IgD-negative memory B cell (primary cell): ENCODE data around the gene CNR2. TPM values are rescaled to one million over a fixed set of nuclear protein-coding genes. Genes with fewer than 3 reads are reported as not detected.

ENCODE experiments used
- H3K27ac Mint-ChIP-seq, 3 donors: one replicate each; pipeline ENCODE4 v1.8.0; 2020 to 2022; ENCODE audit warnings: mild to moderate bottlenecking in 3 of 3, mixed read lengths in 3 of 3, moderate library complexity in 1 of 3
- H3K27me3 Mint-ChIP-seq: one replicate; pipeline ENCODE4 v1.8.0; 2021; ENCODE audit warnings: mixed read lengths
- H3K36me3 Mint-ChIP-seq: one replicate; pipeline ENCODE4 v1.8.0; 2020; ENCODE audit warnings: mild to moderate bottlenecking, mixed read lengths
- H3K4me1 Mint-ChIP-seq, 3 donors: one replicate each; pipeline ENCODE4 v1.8.0; 2020 to 2022; ENCODE audit warnings: mixed read lengths in 3 of 3, mild to moderate bottlenecking in 1 of 3
- H3K4me3 Mint-ChIP-seq, 4 donors: one replicate each; pipeline ENCODE4 v1.8.0; 2020 to 2022; ENCODE audit warnings: mild to moderate bottlenecking in 4 of 4, mixed read lengths in 4 of 4, moderate library complexity in 3 of 4
- H3K9me3 Mint-ChIP-seq, 3 donors: one replicate each; pipeline ENCODE4 v1.8.0; 2020 to 2021; ENCODE audit warnings: mixed read lengths in 3 of 3, mild to moderate bottlenecking in 1 of 3
- polyA plus RNA-seq: library from polyadenylated mRNA; unstranded; fragments of 300-500 nt; fragmentation: Illumina TruSeq; gene quantifications from one replicate; pipeline ENCODE4 v1.2.3, GENCODE V29; 2021

The CNR2 gene
- polyA plus RNA-seq, 1 donor from 2014 or later: 52.1 TPM

DNA sequence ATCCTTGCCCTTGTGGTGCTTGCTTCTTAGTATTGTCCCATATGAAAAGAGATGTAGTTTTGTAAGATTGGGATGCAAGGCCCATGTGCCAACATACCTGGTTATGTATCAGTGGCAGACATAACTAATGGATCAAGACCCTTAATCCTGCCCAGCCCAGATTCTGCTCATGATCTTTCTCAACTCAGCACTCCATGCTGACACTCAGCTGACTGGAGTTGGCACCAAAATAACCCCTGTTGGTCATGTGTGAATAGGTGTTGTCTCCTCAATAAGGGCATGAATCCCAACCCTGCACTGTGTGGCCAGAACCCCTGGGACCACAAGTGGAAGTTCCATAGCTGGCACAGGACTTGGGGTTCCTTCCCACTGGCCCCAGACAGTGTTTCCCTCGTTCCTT, 13.9 kb upstream of the CNR2 start:
- Mint-ChIP-seq H3K4me3 (no peak overlapping the region), H3K36me3 (no peaks in the 10 kb centered on the region), H3K9me3 (no peaks in the 10 kb centered on the region), H3K27me3 (no peaks in the 10 kb centered on the region), H3K27ac (peak overlapping the region in 1 of 3 donors; percentile 25), H3K4me1 (peaks cover 11 to 16% (median 13%) of the 10 kb centered on the region in 3 donors)

DNA sequence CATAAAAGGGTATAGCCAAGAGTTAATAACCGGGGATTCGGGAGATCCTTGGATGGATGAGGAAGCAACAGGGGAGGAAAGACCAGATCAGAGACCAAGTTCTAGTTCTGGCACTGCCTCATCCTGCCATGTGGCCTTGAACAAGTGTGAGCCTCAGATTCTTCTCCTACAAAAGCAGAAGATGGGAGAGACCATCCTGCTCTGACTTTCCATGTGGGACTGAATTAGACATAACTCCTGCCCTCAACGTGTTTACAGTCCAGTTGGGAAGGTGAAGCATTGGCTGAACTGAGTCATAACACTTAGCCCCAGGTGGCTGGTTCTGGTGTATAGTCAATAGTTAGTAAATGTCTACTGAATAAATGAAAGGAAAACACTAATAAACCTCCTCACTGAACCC, 12.1 kb upstream of the CNR2 start:
- Mint-ChIP-seq H3K9me3 (no peaks in the 10 kb centered on the region), H3K4me3 (no peak overlapping the region), H3K27ac (no peak overlapping the region), H3K27me3 (no peaks in the 10 kb centered on the region), H3K4me1 (peaks cover 2 to 6% (median 2%) of the 10 kb centered on the region in 3 donors), H3K36me3 (no peaks in the 10 kb centered on the region)

DNA sequence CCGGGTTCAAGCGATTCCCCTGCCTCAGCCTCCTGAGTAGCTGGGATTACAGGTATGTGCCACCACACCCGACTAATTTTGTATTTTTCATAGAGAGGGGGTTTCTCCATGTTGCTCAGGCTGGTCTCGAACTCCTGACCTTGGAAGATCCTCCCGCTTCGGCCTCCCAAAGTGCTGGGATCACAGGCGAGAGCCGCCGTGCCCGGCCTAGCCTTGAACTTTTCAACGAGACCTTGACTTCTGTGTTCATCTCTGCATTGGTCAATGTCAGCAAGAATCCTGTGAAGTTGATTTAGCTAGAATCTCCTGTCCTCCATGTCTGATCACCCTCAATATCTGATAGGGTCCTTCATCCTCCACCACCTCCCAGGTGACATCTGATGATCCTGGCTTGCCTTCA, 11.4 kb upstream of the CNR2 start:
- H3K9me3 Mint-ChIP-seq: no peaks in the 10 kb centered on the region
- no peak overlapping the region for H3K4me3 Mint-ChIP-seq
- H3K27me3 Mint-ChIP-seq: no peaks in the 10 kb centered on the region
- H3K36me3 Mint-ChIP-seq: no peaks in the 10 kb centered on the region
- H3K27ac Mint-ChIP-seq: peak overlapping the region in 1 of 3 donors; percentile 83
- H3K4me1 Mint-ChIP-seq: peaks cover 2 to 12% (median 4%) of the 10 kb centered on the region in 3 donors

DNA sequence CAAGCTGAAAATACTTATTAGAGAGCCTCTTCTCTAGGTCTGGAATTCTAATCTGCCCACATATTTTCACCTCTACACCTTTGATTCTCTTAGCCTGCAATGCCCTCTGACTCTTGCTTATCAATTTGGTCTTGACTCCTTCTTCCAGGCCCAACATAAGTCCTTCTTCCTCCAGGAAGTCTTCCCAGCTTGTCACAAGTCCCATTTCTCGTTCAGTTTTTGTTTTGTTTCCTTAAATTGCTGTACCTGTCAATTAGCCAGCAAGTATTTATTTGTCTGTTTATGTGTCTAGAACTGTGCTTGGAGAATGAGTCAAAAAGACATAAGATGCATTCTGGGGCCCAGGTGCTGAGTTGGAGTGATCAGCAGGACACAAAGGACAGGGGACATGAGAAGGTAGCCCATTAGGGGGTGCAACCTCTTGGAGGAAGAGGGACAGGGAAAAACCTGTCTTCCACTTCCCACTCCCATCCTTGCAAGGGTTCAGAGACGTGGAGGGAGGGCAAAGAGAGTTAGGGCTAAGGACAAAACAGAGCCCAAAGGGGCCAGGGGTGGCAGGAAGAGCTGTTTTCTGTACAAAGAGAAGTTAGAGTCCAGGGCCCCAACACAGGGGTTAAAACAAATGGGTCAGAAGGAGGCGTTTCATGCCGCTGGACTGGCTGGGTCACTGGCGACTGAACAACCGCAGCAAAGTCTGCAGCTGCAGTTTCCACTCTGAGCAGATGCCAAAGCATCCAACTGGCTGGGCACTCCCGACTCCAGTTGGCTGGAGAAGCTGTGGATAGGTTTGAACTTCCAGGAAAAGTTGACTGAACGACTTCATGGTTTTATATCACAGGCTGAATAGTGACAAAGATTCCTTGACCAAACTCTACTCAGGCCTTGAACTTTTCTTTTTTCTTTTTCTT, 10.7 kb upstream of the CNR2 start:
- Mint-ChIP-seq H3K4me3 (no peak overlapping the region), H3K36me3 (no peaks in the 10 kb centered on the region), H3K9me3 (no peaks in the 10 kb centered on the region), H3K27me3 (no peaks in the 10 kb centered on the region), H3K27ac (no peak overlapping the region), H3K4me1 (peaks cover 2 to 12% (median 4%) of the 10 kb centered on the region in 3 donors)

DNA sequence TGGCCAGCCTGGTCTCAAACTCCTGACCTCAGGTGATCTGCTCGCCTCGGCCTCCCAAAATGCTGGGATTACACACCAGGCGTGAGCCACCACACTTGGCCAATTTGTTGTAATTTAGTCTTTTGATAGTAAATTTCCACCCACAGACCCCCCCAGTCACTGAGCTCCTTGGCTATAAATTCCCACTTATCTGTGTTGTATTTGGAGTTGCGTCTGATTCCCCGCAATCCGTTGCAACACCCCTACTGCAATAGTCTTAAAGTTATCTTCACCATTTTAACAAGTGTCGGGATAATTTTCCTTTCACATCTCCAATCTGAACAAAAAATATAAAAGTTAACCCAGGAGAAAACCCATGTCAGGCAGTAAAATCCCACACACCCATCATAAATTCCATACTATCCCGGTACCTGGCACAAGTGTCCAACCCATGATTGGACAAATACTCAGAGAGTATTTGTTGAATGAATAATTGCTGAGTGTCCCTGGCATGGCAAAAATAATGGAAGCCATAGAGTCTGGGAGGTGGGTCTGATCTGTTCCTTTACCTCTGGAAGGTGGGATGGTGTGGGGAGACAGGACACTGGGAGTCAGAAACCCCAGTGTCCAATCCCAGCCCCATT, 9.3 kb upstream of the CNR2 start:
- Mint-ChIP-seq H3K27ac (no peak overlapping the region), H3K4me1 (peaks cover 2 to 12% (median 4%) of the 10 kb centered on the region in 3 donors), H3K9me3 (no peaks in the 10 kb centered on the region), H3K4me3 (no peak overlapping the region), H3K36me3 (no peaks in the 10 kb centered on the region), H3K27me3 (no peaks in the 10 kb centered on the region)

DNA sequence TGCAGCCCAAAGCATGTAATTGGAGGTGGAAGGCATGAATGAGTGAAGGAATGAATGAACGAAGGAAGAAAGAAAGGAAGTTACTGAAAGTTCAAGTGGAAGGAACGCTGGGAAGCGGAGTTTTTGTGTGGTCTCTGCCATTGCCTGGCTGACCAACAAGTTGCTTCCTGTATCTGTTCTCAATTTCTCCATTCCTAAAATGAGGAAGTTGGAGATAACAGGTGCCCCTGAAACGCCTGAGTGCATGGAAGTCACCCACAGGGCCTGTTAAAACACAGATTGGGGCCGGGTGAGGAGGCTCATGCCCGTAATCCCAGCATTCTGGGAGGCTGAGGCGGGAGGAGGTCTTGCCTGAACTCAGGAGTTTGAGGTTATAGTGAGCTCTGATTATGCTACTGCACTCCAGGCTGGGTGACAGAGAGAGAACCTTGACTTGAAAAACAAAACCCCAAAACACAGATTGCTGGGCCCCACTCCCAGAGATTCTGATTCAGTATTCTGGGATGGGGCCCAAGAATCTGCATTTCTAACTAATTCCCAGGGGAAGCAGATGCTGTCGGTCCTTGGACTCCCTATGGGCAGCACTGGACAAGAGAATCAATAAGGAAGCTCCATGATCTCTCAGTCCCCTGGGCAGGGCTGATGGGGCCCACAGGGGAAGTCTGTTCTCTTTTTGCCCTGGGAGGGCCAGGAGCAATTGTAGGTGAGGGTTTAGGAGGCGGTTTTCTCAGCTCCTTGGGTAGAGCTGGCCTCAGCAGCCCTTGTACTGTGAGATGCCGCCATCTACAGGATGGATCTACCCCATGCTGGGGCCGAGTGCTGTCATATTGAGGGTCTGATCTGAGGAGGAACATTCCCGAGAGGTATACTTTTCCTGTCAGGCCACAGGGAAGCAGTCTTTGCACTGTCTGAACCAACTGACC, 3.3 kb upstream of the CNR2 start:
- peaks cover under 1% of the 10 kb centered on the region for H3K36me3 Mint-ChIP-seq
- no peaks in the 10 kb centered on the region for H3K27me3 Mint-ChIP-seq
- peak overlapping the region; percentile 22 to 85 (median 69) for H3K4me3 Mint-ChIP-seq
- H3K4me1 Mint-ChIP-seq: peaks cover 28 to 38% (median 33%) of the 10 kb centered on the region in 3 donors
- peak overlapping the region; percentile 14 to 94 (median 67) for H3K27ac Mint-ChIP-seq
- no peaks in the 10 kb centered on the region for H3K9me3 Mint-ChIP-seq

DNA sequence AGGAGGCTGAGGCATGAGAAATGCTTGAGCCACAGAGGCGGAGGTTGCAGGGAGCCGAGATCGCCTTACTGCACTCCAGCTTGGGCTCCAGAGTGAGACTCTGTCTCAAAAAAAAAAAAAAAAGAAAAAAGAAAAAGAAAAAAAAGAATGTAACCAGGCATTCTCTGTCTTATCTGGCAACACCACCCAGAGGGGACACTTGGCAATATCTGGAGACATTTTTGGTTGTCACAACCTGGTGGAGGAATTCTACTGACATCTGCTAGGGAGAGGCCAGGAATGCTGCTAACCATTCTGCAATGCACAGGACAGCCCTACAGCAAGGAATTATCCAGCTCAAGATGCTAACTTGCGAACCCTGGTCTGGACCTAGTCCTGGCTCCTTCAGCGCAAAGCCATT, 2.3 kb upstream of the CNR2 start:
- H3K9me3 Mint-ChIP-seq: no peaks in the 10 kb centered on the region
- H3K27ac Mint-ChIP-seq: peak overlapping the region in 2 of 3 donors; percentile 14 to 67
- peaks cover 31 to 41% (median 39%) of the 10 kb centered on the region in 3 donors for H3K4me1 Mint-ChIP-seq
- peak overlapping the region in 2 of 4 donors; percentile 63 to 80 for H3K4me3 Mint-ChIP-seq
- H3K27me3 Mint-ChIP-seq: no peaks in the 10 kb centered on the region
- peaks cover 7% of the 10 kb centered on the region for H3K36me3 Mint-ChIP-seq

DNA sequence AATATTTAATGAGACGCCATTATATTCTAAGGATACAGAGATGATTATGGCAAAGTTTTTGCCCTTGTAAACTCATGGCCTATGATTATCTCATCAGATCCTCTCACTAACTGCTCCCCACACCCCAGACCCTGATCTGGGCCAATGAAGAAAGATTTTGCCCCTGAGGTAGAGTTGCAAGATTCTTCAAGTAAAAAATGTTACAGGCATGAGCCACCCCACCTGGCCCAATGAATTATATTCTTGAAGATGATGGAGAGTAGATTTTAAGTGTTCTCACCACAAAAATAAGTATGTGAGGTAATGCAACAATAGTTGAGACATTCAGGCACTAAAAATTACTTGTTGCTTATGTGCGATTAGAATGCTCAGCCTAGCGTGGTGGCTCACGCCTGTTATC, 1.8 kb upstream of the CNR2 start:
- H3K27ac Mint-ChIP-seq: peak overlapping the region; percentile 14 to 78 (median 28)
- no peaks in the 10 kb centered on the region for H3K9me3 Mint-ChIP-seq
- peak overlapping the region in 3 of 4 donors; percentile 71 to 85 (median 80) for H3K4me3 Mint-ChIP-seq
- H3K36me3 Mint-ChIP-seq: peaks cover 7% of the 10 kb centered on the region
- peaks cover 34 to 46% (median 38%) of the 10 kb centered on the region in 3 donors for H3K4me1 Mint-ChIP-seq
- no peaks in the 10 kb centered on the region for H3K27me3 Mint-ChIP-seq

DNA sequence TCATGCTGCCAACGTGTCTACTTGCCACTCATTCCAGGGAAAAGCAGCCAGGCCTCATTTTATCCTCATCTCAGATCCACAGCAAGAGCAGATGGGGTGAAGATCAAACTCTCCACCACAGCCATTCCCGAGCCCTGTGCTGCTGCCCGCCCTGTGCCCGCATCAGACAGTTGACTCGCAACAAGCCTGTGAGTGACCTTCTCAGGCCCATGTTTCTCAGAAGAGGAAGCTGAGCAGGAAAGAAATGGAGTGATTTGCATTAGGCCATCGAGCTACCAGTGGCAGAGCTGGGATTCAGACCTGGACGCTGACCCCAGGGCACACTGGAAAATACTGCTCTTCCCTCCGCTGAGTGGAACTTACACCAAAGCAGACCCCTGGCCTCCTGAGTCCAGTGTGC, 1.2 kb downstream of the CNR2 start:
- peak overlapping the region; percentile 89 to 98 (median 94) for H3K27ac Mint-ChIP-seq
- H3K27me3 Mint-ChIP-seq: no peaks in the 10 kb centered on the region
- H3K9me3 Mint-ChIP-seq: no peaks in the 10 kb centered on the region
- peaks cover 10% of the 10 kb centered on the region for H3K36me3 Mint-ChIP-seq
- peaks cover 46 to 58% (median 46%) of the 10 kb centered on the region in 3 donors for H3K4me1 Mint-ChIP-seq
- H3K4me3 Mint-ChIP-seq: peak overlapping the region; percentile 95 to 98 (median 98)

DNA sequence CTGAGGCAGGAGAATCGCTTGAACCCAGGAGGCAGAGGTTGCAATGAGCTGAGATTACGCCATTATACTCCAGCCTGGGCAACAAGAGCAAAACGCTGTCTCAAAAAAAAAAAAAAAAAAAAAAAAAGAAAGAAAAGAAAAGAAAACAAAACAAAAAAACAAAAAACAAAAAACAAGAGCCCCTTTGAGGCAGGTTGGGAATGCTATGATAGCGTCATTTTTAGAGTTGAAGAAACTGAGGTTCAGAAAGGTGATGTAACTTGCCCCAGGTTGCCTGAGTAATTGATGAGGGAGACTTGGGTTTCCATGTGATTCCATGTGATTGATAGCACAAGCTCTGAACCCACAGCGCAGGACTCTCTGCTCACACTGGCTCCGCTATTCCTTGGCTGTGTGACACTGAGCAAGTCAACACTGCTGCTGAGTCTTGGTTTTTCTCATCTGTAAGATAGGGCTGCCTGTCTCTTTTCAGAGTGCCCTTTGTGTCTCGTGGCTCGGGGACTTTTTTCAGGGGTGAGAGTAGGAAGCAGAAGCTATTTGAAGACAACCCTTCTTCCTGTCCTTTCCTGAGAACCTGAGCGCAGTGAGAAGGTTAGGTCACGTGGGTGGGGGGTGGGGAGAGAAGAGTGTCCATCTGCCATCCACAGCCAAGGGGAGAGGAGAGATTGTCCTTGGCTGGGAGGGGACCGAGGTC, 2.5 kb downstream of the CNR2 start:
- Mint-ChIP-seq H3K27ac (peak overlapping the region; percentile 89 to 98 (median 94)), H3K4me3 (peak overlapping the region; percentile 95 to 98 (median 98)), H3K27me3 (no peaks in the 10 kb centered on the region), H3K4me1 (peaks cover 41 to 56% (median 46%) of the 10 kb centered on the region in 3 donors), H3K9me3 (no peaks in the 10 kb centered on the region), H3K36me3 (peaks cover 13% of the 10 kb centered on the region)

DNA sequence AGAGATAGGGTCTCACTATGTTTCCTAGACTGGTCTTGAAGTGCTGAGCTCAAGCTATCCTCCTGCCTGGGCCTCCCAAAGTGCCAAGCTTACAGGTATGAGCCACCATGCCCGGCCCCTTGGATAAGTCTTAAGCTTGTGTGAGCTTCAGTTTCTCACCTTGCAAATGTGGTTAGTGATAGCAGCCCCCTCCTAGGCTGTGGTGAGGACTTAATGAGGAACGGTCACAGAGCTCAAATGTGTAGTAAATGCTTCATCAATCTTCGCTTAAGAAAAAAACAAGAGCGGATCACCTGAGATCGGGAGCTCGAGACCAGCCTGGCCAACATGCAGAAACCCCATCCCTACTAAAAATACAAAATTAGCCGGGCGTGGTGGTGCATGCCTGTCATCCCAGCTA, 3.0 kb downstream of the CNR2 start:
- peak overlapping the region; percentile 89 to 98 (median 94) for H3K27ac Mint-ChIP-seq
- peaks cover 13% of the 10 kb centered on the region for H3K36me3 Mint-ChIP-seq
- H3K4me1 Mint-ChIP-seq: peaks cover 43 to 57% (median 48%) of the 10 kb centered on the region in 3 donors

DNA sequence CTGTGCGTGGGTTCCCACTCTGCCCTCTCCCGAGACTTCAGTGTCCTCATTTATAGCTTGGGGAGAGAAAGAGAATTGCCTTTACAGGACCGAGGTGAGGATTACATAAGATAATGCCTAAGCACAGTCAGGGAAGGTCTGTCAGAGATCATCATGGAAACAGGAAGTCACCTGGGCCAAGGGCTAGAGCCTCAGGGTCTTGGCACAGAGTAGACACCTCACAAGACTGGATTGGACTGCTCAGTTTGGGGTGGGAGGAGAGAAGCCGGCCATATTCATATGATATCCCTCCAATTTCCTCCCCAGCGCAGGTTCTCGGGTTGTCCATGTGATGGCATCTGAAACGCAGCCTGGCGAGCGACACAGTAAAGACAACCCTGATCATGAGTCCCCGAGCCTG, 3.8 kb downstream of the CNR2 start:
- H3K27me3 Mint-ChIP-seq: no peaks in the 10 kb centered on the region
- H3K9me3 Mint-ChIP-seq: no peaks in the 10 kb centered on the region
- H3K36me3 Mint-ChIP-seq: peaks cover 15% of the 10 kb centered on the region
- H3K27ac Mint-ChIP-seq: peak overlapping the region; percentile 89 to 98 (median 97)
- peak overlapping the region; percentile 95 to 98 (median 97) for H3K4me3 Mint-ChIP-seq
- peaks cover 44 to 57% (median 49%) of the 10 kb centered on the region in 3 donors for H3K4me1 Mint-ChIP-seq

More for the DNA sequence above, 3.0 kb downstream of the CNR2 start:
- H3K9me3 Mint-ChIP-seq: no peaks in the 10 kb centered on the region
- no peaks in the 10 kb centered on the region for H3K27me3 Mint-ChIP-seq
- peak overlapping the region; percentile 95 to 98 (median 97) for H3K4me3 Mint-ChIP-seq

DNA sequence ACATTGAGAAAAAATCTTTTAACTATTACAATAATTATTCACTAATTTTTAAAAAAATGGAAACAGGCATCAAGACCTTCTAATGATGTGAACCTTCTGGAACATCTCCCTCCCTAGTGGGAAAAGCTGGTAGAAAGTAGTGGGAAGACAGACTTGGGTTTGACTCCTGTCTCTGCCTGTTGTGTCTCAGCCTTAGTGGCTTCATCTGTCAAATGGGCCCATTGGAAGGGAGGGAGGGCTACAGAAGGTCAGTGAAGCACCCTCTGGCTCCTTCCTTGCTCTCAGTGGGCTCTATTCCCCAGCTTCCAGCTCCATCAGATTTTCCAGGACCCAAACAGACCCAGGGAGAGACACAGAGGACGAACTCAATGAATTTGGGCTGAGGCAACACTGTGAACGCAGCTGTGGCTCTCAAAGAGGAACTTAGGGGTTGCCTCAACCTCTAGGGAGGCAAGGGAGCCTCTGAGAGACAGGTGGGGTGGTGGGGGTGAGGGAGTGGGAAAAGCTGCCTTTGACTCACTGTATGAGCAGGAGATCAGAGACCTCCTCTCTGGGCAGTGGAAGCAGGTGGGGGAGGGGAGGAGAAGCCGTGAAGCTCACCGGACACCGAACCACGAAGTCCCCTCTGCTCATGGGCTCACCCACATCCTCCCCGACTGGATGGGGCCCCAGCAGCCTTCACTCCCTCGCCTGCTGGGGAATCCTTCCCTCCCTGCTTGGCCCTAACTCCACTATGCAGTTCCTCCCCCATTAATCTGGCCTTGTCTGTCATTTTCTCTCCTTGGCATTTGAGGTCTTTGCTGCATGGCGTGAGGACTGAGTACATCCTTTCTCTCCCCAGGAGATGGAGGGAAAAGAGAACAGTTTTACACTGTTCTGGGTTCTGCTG, 4.5 kb downstream of the CNR2 start:
- peak overlapping the region; percentile 95 to 98 (median 97) for H3K4me3 Mint-ChIP-seq
- H3K4me1 Mint-ChIP-seq: peaks cover 49 to 60% (median 54%) of the 10 kb centered on the region in 3 donors
- peak overlapping the region; percentile 89 to 98 (median 97) for H3K27ac Mint-ChIP-seq
- no peaks in the 10 kb centered on the region for H3K9me3 Mint-ChIP-seq
- H3K36me3 Mint-ChIP-seq: peaks cover 18% of the 10 kb centered on the region
- no peaks in the 10 kb centered on the region for H3K27me3 Mint-ChIP-seq
